Fibroblast of lung (primary cell): ENCODE results near the gene SPIN1. TPM values are rescaled to one million over a fixed set of nuclear protein-coding genes. Genes with fewer than 3 reads are reported as not detected.

Experiments
- DNase-seq, 2 donors: peaks; one replicate each; pipeline versions ENCODE4 v3.0.0 to v3.0.0-alpha.2; 2010; ENCODE audit warnings: low read depth in 2 of 2
- H2AFZ ChIP-seq: 2 replicates; pipeline ENCODE4 v1.5.1; 2012; ENCODE audit warnings: low read length, control low read depth, inconsistent platforms
- H3K27ac ChIP-seq: 2 replicates; pipeline ENCODE4 v1.5.1; 2011; ENCODE audit warnings: low read length, control low read depth; ENCODE audit not compliant: insufficient read depth
- H3K27me3 ChIP-seq: 2 replicates; pipeline ENCODE4 v1.5.1; 2011; ENCODE audit warnings: mild to moderate bottlenecking, low read length; ENCODE audit not compliant: control insufficient read depth, insufficient read depth
- H3K36me3 ChIP-seq: 2 replicates; pipeline ENCODE4 v1.5.1; 2011; ENCODE audit warnings: low read length; ENCODE audit not compliant: control insufficient read depth, insufficient read depth
- H3K4me1 ChIP-seq: 2 replicates; pipeline ENCODE4 v1.5.1; 2011; ENCODE audit warnings: low read length; ENCODE audit not compliant: control insufficient read depth, insufficient read depth; ENCODE audit errors: extremely low read depth
- H3K4me2 ChIP-seq: 2 replicates; pipeline ENCODE4 v1.5.1; 2011; ENCODE audit warnings: low read length, control low read depth; ENCODE audit not compliant: insufficient read depth; ENCODE audit errors: extremely low read depth
- H3K4me3 ChIP-seq, 4 experiments: fragments of 200-600 bp in 1 of 4; sonication (generic) in 1 of 4; replicated peaks in 1 of 4; 2 replicates each; pipeline ENCODE4 v1.5.1; 2011 to 2016; ENCODE audit warnings: low read length in 4 of 4, low read depth in 3 of 4, mild to moderate bottlenecking in 3 of 4, control low read depth in 2 of 4, inconsistent platforms in 1 of 4, mixed read lengths in 1 of 4; ENCODE audit not compliant: insufficient read depth in 1 of 4; ENCODE audit errors: control extremely low read depth in 1 of 4
- H3K79me2 ChIP-seq: 2 replicates; pipeline ENCODE4 v1.5.1; 2012; ENCODE audit warnings: mild to moderate bottlenecking, low read length, inconsistent platforms; ENCODE audit not compliant: control insufficient read depth, insufficient read depth
- H3K9ac ChIP-seq: 2 replicates; pipeline ENCODE4 v1.5.1; 2011; ENCODE audit warnings: mild to moderate bottlenecking, low read length, control low read depth; ENCODE audit not compliant: insufficient read depth
- H3K9me3 ChIP-seq: 2 replicates; pipeline ENCODE4 v1.5.1; 2012; ENCODE audit warnings: low read depth, low read length; ENCODE audit not compliant: control insufficient read depth, insufficient read depth
- H4K20me1 ChIP-seq: 2 replicates; pipeline ENCODE4 v1.5.1; 2011; ENCODE audit warnings: low read length; ENCODE audit not compliant: control insufficient read depth, insufficient read depth; ENCODE audit errors: extremely low read depth
- CTCF ChIP-seq, 2 donors: IDR thresholded peaks in 1 of 2; conservative IDR thresholded peaks in 1 of 2; 1 replicate in 1 of 2; 2 replicates in 1 of 2; pipeline ENCODE4 v1.5.1; 2011 to 2012; ENCODE audit warnings: low read length in 2 of 2, control low read depth in 1 of 2, inconsistent platforms in 1 of 2, low read depth in 1 of 2, mild to moderate bottlenecking in 1 of 2
- EZH2 ChIP-seq: IDR thresholded peaks from 2 replicates; pipeline ENCODE4 v1.5.1; 2012; ENCODE audit warnings: low read length, control low read depth, mild to moderate bottlenecking; ENCODE audit errors: missing control alignments
- polyA minus RNA-seq: library from RNA; depleted of rRNA, polyadenylated mRNA; stranded (reverse); fragments of >200 nt; gene quantifications from 2 replicates; pipeline ENCODE4 v1.2.3, GENCODE V29; 2011; ENCODE audit warnings: low replicate concordance
- polyA plus RNA-seq, 2 donors: library from polyadenylated mRNA; depleted of rRNA in 1 of 2; stranded (reverse) in 1 of 2; unstranded in 1 of 2; fragments of >200 nt; gene quantifications; 2 replicates each; pipeline ENCODE4 v1.2.1, GENCODE V29; 2011 to 2012; ENCODE audit warnings: missing spikeins in 1 of 2
- total RNA-seq: library from RNA; depleted of rRNA; stranded (reverse); fragments of >200 nt; gene quantifications from 2 replicates; pipeline ENCODE4 v1.2.1, GENCODE V29; 2014

Gene SPIN1
- total RNA-seq = 88.1 and 121 TPM in 2 replicates
- 96.9 and 107 TPM in 2 replicates for polyA plus RNA-seq
- polyA plus RNA-seq (2012) = 51.2 and 60.4 TPM in 2 replicates
- 27.0 and 30.1 TPM in 2 replicates for polyA minus RNA-seq

- DNase-seq = peak; percentile 58 to 72
- Histone ChIP-seq H3K4me3 (peak within 1 kb of the TSS; percentile 88 to 95 (median 92)), H3K4me1 (no peaks in the 10 kb centered on the region), H4K20me1 (no peaks in the 10 kb centered on the region), H3K27ac (peak within 1 kb of the TSS; percentile 86), H3K9me3 (no peaks in the 10 kb centered on the region), H3K9ac (peak within 1 kb of the TSS; percentile 79), H2AFZ (peak within 1 kb of the TSS; percentile 98), H3K36me3 (peaks cover 1% of the 10 kb centered on the region), H3K79me2 (peaks cover 43% of the 10 kb centered on the region), H3K4me2 (peak within 1 kb of the TSS; percentile 96), H3K27me3 (no peaks in the 10 kb centered on the region)
- peak; percentile 7 to 19 for TF ChIP-seq CTCF (conservative IDR thresholded peaks at IDR 0.05 in 1 of 2, IDR thresholded peaks at IDR 0.05 in 1 of 2; ENCODE audit: low read depth in 1 of 2, low read length in 2 of 2)
- TF ChIP-seq EZH2 = no peak
Measured at GRCh38 chr9:88388203-88388885, at the start of gene SPIN1. Gene SPIN1, plus strand, starts transcription at chr9:88388444. Its CDS starts 38,096 bp downstream, at chr9:88426540.

- Histone ChIP-seq H3K27me3 (no peaks in the 10 kb centered on the region), H3K4me1 (no peaks in the 10 kb centered on the region), H3K79me2 (no peaks in the 10 kb centered on the region), H3K9ac (no peak overlapping the region), H3K4me3 (no peak overlapping the region), H3K9me3 (no peaks in the 10 kb centered on the region), H4K20me1 (no peaks in the 10 kb centered on the region), H3K27ac (no peak overlapping the region), H2AFZ (no peak overlapping the region), H3K36me3 (no peaks in the 10 kb centered on the region), H3K4me2 (no peak overlapping the region)
- TF ChIP-seq EZH2 (no peak), CTCF (conservative IDR thresholded peaks at IDR 0.05 in 1 of 2, IDR thresholded peaks at IDR 0.05 in 1 of 2; ENCODE audit: low read depth in 1 of 2, low read length in 2 of 2) (no peak)
- DNase-seq = no peak
Measured at GRCh38 chr9:88339317-88339716, 48.9 kb upstream of the SPIN1 start.

- no peak for TF ChIP-seq EZH2
- no peak for TF ChIP-seq CTCF (conservative IDR thresholded peaks at IDR 0.05 in 1 of 2, IDR thresholded peaks at IDR 0.05 in 1 of 2; ENCODE audit: low read depth in 1 of 2, low read length in 2 of 2)
- Histone ChIP-seq H3K9me3 (no peaks in the 10 kb centered on the region), H3K79me2 (no peaks in the 10 kb centered on the region), H2AFZ (no peak overlapping the region), H4K20me1 (no peaks in the 10 kb centered on the region), H3K4me2 (no peak overlapping the region), H3K4me3 (no peak overlapping the region), H3K9ac (no peak overlapping the region), H3K27ac (no peak overlapping the region), H3K36me3 (no peaks in the 10 kb centered on the region), H3K27me3 (no peaks in the 10 kb centered on the region), H3K4me1 (no peaks in the 10 kb centered on the region)
- DNase-seq = peak in 1 of 2 donors; percentile 72
Measured at GRCh38 chr9:88342246-88342645, 46.0 kb upstream of the SPIN1 start.
